ENCODE data around the gene AEBP2.

AEBP2 gene

DNA sequence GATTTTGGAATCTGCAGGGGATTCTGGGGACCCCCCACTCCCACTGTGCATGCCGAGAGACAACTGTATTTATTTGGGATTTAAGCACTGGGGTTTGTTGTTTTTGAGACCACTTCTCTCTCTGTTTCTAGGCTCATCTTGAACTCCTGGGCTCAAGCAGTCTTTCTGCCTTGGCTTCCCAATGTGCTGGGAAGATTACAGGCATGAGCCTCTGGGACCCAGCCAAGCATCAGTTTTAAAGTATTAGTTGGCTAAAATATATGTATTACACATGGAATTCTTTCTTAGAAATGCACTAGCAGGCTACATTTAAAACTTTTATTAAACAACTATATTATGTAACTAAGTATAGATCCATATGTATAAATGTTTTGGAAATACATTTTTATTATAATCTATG is 78.3 kb downstream of the AEBP2 start:
- Histone ChIP-seq H3K9me3 (ENCODE audit: low read length) (no peaks in the 10 kb centered on the region), H3K4me1 (ENCODE audit: insufficient read depth, low read length) (no peaks in the 10 kb centered on the region), H2AFZ (ENCODE audit: low read depth, low read length) (no peak overlapping the region), H3K27me3 (ENCODE audit: insufficient read depth, low read length) (no peaks in the 10 kb centered on the region), H3K4me3 (ENCODE audit: low read length) (no peak overlapping the region), H3K36me3 (ENCODE audit: insufficient read depth, low read length) (peaks cover 46% of the 10 kb centered on the region)

DNA sequence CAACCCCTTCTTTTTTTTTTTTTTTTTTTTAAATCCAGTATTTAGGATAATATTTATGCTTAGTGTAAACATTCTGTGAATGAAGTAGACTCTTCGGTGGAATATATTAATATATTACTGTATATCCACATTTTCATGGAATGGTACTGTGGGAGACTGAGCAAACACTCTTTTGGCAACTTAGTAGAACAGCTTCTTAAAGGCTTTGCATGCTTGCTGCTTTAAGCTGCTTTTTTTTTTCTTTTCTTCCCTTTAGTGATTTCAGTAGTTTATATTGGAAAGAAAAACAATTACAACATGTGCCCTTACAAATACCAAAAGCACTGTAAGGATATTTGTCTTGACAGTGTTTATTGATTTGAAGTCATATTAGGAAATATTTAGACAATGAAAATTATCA is 78.9 kb downstream of the AEBP2 start:
- Histone ChIP-seq H3K27me3 (ENCODE audit: insufficient read depth, low read length) (no peaks in the 10 kb centered on the region), H3K36me3 (ENCODE audit: insufficient read depth, low read length) (peaks cover 43% of the 10 kb centered on the region), H3K9me3 (ENCODE audit: low read length) (no peaks in the 10 kb centered on the region), H2AFZ (ENCODE audit: low read depth, low read length) (no peak overlapping the region), H3K4me1 (ENCODE audit: insufficient read depth, low read length) (no peaks in the 10 kb centered on the region), H3K4me3 (ENCODE audit: low read length) (no peak overlapping the region)

DNA sequence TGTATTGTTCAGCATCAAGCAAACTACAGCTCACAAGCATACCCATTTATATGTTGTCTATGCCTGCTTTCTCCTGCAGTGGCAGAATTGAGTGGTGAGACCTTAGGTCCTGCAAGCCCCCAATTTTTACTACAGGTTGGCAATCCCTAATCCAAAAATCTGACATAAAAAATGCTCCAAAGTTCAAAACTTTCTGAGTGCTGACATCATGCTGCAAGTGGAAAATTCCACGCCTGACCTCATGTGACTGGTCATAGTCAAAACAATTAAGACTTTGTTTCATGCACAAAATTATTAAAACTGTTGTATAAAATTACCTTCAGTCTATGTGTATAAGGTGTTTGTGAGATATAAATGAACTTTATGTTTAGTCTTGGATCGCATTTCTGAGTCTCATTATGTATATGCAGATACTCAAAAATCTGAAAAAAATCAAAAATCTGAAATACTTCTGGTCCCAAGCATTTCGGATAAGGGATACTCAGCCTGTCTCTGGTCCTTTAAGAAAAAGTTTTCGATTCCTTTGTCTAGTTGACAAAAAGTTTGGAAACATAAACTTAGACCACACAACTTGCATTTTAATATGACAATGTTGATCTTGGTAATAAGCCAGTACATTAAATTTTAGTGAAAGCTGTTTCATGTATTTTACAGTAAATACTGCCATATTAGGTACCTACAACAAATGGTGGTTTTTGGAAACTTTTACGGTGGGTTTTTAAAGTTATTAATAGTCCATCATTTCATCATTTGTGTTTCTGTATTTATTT is 81.5 kb downstream of the AEBP2 start:
- Histone ChIP-seq H3K4me1 (ENCODE audit: insufficient read depth, low read length) (no peaks in the 10 kb centered on the region), H3K27me3 (ENCODE audit: insufficient read depth, low read length) (no peaks in the 10 kb centered on the region), H3K9me3 (ENCODE audit: low read length) (no peaks in the 10 kb centered on the region), H2AFZ (ENCODE audit: low read depth, low read length) (no peak overlapping the region), H3K36me3 (ENCODE audit: insufficient read depth, low read length) (peaks cover 19% of the 10 kb centered on the region), H3K4me3 (ENCODE audit: low read length) (no peak overlapping the region)

- no peaks in the 10 kb centered on the region for H3K27me3 ChIP-seq (ENCODE audit: insufficient read depth, low read length)
- H3K4me3 ChIP-seq (ENCODE audit: low read length), result no peak overlapping the region
- no peaks in the 10 kb centered on the region for H3K9me3 ChIP-seq (ENCODE audit: low read length)
- H2AFZ ChIP-seq (ENCODE audit: low read depth, low read length), result no peak overlapping the region
- peaks cover 4% of the 10 kb centered on the region for H3K36me3 ChIP-seq (ENCODE audit: insufficient read depth, low read length)
- H3K4me1 ChIP-seq (ENCODE audit: insufficient read depth, low read length), result no peaks in the 10 kb centered on the region
These were observed 86.0 kb downstream of the AEBP2 start for GRCh38 chr12:19525274-19525673.

DNA sequence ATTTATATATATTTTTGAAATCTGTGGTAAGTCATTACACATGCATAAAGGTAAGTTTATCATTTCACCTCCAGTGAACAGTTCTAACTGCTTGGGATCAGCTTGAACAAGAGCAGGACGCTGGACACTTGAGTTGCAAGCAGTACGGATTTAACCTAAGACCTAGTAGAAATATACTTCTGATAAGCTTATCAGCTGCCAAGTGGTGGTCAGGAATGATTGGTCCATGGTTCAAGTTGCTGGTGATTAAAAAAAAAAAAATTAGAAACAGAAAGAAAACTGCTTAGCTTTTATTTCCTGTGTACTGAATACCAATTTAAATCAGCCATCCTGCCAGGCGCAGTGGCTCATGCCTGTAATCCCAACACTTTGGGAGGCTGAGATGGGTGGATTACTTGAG is 88.6 kb downstream of the AEBP2 start:
- no peaks in the 10 kb centered on the region for H3K36me3 ChIP-seq (ENCODE audit: insufficient read depth, low read length)
- H3K4me3 ChIP-seq (ENCODE audit: low read length), result no peak overlapping the region
- H2AFZ ChIP-seq (ENCODE audit: low read depth, low read length), result no peak overlapping the region
- no peaks in the 10 kb centered on the region for H3K9me3 ChIP-seq (ENCODE audit: low read length)
- H3K4me1 ChIP-seq (ENCODE audit: insufficient read depth, low read length), result no peaks in the 10 kb centered on the region
- H3K27me3 ChIP-seq (ENCODE audit: insufficient read depth, low read length), result no peaks in the 10 kb centered on the region

DNA sequence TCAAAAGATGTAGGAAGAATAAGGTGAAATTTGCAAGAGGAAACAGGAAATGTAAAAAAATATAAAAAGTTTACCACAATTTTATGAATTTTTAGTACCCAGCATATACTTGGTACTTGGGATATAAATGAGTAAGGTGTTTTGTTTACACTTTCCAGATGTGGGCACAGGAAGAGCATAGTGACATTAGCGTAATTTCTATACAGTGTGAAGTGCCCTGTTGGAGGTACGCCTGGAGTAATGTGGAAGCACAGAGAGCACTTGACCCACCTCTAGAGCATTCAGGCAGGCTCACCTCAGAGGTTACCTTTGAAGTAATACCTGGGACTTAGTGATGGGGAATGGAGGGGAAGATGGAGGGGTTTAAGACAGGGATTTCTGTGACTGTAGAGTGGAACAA is 89.5 kb downstream of the AEBP2 start:
- Histone ChIP-seq H3K4me3 (ENCODE audit: low read length) (no peak overlapping the region), H3K27me3 (ENCODE audit: insufficient read depth, low read length) (no peaks in the 10 kb centered on the region), H3K9me3 (ENCODE audit: low read length) (no peaks in the 10 kb centered on the region), H2AFZ (ENCODE audit: low read depth, low read length) (no peak overlapping the region), H3K4me1 (ENCODE audit: insufficient read depth, low read length) (no peaks in the 10 kb centered on the region), H3K36me3 (ENCODE audit: insufficient read depth, low read length) (no peaks in the 10 kb centered on the region)

- no peak overlapping the region for H2AFZ ChIP-seq (ENCODE audit: low read depth, low read length)
- H3K27me3 ChIP-seq (ENCODE audit: insufficient read depth, low read length), result no peaks in the 10 kb centered on the region
- no peaks in the 10 kb centered on the region for H3K9me3 ChIP-seq (ENCODE audit: low read length)
- no peaks in the 10 kb centered on the region for H3K4me1 ChIP-seq (ENCODE audit: insufficient read depth, low read length)
- no peak overlapping the region for H3K4me3 ChIP-seq (ENCODE audit: low read length)
- H3K36me3 ChIP-seq (ENCODE audit: insufficient read depth, low read length), result no peaks in the 10 kb centered on the region
These were observed 90.8 kb downstream of the AEBP2 start for GRCh38 chr12:19529951-19530636.

DNA sequence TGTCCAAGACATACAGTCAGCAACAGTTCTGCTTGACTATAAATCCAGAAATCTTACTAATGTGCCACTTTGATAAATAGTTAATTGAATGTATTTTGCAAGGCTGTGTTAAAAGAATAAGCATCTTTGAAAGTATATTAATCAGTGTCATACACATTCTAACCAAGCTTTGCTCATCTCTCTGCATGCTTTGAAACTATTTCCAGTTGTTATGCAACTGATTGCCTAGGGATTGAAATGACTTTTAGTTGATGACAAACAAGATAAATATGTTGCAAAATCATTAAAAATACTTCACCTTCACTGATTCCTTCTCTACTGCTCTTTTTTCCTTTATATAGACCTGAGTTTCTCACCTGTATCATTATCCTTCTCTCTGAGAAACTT is 91.3 kb downstream of the AEBP2 start:
- Histone ChIP-seq H3K9me3 (ENCODE audit: low read length) (no peaks in the 10 kb centered on the region), H3K4me3 (ENCODE audit: low read length) (no peak overlapping the region), H3K4me1 (ENCODE audit: insufficient read depth, low read length) (no peaks in the 10 kb centered on the region), H3K36me3 (ENCODE audit: insufficient read depth, low read length) (no peaks in the 10 kb centered on the region), H3K27me3 (ENCODE audit: insufficient read depth, low read length) (no peaks in the 10 kb centered on the region), H2AFZ (ENCODE audit: low read depth, low read length) (no peak overlapping the region)

DNA sequence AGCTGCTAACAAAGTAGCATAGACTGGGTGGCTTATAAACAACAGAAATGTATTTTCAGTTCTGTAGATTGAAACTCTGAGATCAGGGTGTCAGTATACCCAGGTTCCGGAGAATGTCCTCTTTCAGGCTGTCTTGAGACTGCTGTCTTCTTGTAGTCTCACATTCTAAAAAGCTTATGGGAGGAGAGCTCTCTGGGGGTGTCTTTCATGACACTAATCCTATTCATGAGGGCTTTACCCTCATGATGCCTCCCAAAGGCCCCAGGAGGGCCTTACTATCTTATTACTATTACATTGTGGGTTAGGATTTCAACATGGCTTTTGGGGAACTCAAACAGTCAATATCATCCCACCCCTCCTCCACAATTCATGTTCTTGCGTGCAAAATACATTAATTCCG is 94.3 kb downstream of the AEBP2 start:
- Histone ChIP-seq H3K27me3 (ENCODE audit: insufficient read depth, low read length) (no peaks in the 10 kb centered on the region), H3K9me3 (ENCODE audit: low read length) (no peaks in the 10 kb centered on the region), H2AFZ (ENCODE audit: low read depth, low read length) (no peak overlapping the region), H3K36me3 (ENCODE audit: insufficient read depth, low read length) (no peaks in the 10 kb centered on the region), H3K4me1 (ENCODE audit: insufficient read depth, low read length) (no peaks in the 10 kb centered on the region), H3K4me3 (ENCODE audit: low read length) (no peak overlapping the region)

- Histone ChIP-seq H3K9me3 (ENCODE audit: low read length) (no peaks in the 10 kb centered on the region), H2AFZ (ENCODE audit: low read depth, low read length) (no peak overlapping the region), H3K4me1 (ENCODE audit: insufficient read depth, low read length) (no peaks in the 10 kb centered on the region), H3K4me3 (ENCODE audit: low read length) (no peak overlapping the region), H3K36me3 (ENCODE audit: insufficient read depth, low read length) (no peaks in the 10 kb centered on the region), H3K27me3 (ENCODE audit: insufficient read depth, low read length) (no peaks in the 10 kb centered on the region)
These were observed 99.8 kb downstream of the AEBP2 start for GRCh38 chr12:19539071-19539470.

DNA sequence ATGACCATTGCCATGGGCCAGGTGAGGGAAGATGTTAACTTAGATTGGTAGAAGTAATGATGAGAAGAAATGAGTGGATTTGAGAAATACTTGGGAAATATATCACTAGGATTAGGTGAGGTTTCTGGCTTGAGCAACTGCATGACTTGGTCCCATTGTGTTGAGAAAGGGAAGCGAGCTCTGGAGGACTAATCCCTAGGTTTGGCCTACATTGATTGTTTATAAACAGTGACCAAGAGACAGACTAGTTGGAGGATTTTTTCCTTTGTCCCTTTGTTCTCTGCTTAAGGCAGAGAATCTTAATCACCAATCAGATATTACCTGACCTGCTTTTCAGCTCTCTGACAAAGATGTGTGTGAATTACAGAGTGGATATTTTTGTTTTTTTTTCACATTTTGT is 100.5 kb downstream of the AEBP2 start:
- Histone ChIP-seq H3K36me3 (ENCODE audit: insufficient read depth, low read length) (no peaks in the 10 kb centered on the region), H3K27me3 (ENCODE audit: insufficient read depth, low read length) (no peaks in the 10 kb centered on the region), H2AFZ (ENCODE audit: low read depth, low read length) (no peak overlapping the region), H3K4me3 (ENCODE audit: low read length) (no peak overlapping the region), H3K9me3 (ENCODE audit: low read length) (no peaks in the 10 kb centered on the region), H3K4me1 (ENCODE audit: insufficient read depth, low read length) (no peaks in the 10 kb centered on the region)

GRCh38 chr12:19542606-19543005 is 103.3 kb downstream of the AEBP2 start:
- H3K4me3 ChIP-seq (ENCODE audit: low read length), result no peak overlapping the region
- H3K27me3 ChIP-seq (ENCODE audit: insufficient read depth, low read length), result no peaks in the 10 kb centered on the region
- no peak overlapping the region for H2AFZ ChIP-seq (ENCODE audit: low read depth, low read length)
- no peaks in the 10 kb centered on the region for H3K36me3 ChIP-seq (ENCODE audit: insufficient read depth, low read length)
- H3K9me3 ChIP-seq (ENCODE audit: low read length), result no peaks in the 10 kb centered on the region
- peaks cover 26% of the 10 kb centered on the region for H3K4me1 ChIP-seq (ENCODE audit: insufficient read depth, low read length)

GRCh38 chr12:19544353-19544752 is 105.1 kb downstream of the AEBP2 start:
- no peaks in the 10 kb centered on the region for H3K36me3 ChIP-seq (ENCODE audit: insufficient read depth, low read length)
- H3K4me3 ChIP-seq (ENCODE audit: low read length), result no peak overlapping the region
- no peaks in the 10 kb centered on the region for H3K27me3 ChIP-seq (ENCODE audit: insufficient read depth, low read length)
- peaks cover 33% of the 10 kb centered on the region for H3K4me1 ChIP-seq (ENCODE audit: insufficient read depth, low read length)
- H3K9me3 ChIP-seq (ENCODE audit: low read length), result no peaks in the 10 kb centered on the region
- H2AFZ ChIP-seq (ENCODE audit: low read depth, low read length), result no peak overlapping the region

- no peaks in the 10 kb centered on the region for H3K36me3 ChIP-seq (ENCODE audit: insufficient read depth, low read length)
- H3K9me3 ChIP-seq (ENCODE audit: low read length), result no peaks in the 10 kb centered on the region
- H3K4me3 ChIP-seq (ENCODE audit: low read length), result no peak overlapping the region
These were observed 106.0 kb downstream of the AEBP2 start for GRCh38 chr12:19545301-19545700.

More at GRCh38 chr12:19545301-19545700, 106.0 kb downstream of the AEBP2 start:
- peaks cover 33% of the 10 kb centered on the region for H3K4me1 ChIP-seq (ENCODE audit: insufficient read depth, low read length)
- H2AFZ ChIP-seq (ENCODE audit: low read depth, low read length), result no peak overlapping the region
- no peaks in the 10 kb centered on the region for H3K27me3 ChIP-seq (ENCODE audit: insufficient read depth, low read length)
